ENCODE data around the gene PSME2. TPM values are rescaled to one million over a fixed set of nuclear protein-coding genes. Genes with fewer than 3 reads are reported as not detected.

The PSME2 gene
- polyA plus RNA-seq, 2 of the 4 experiments (the other 2 are of a cell fraction) = 137 to 144 TPM

- no peak for TF ChIP-seq TFCP2L1 (CRISPR knock-in tag; IDR thresholded peaks at IDR 0.05)
These were observed 30.1 kb downstream of the PSME2 start (continued) for GRCh38 chr14:24116128-24116814.

- no peaks in the 10 kb centered on the region for H3K9me3 ChIP-seq
- TF ChIP-seq EP300 (IDR thresholded peaks at IDR 0.05) (no peak), MAZ (IDR thresholded peaks at IDR 0.05; ENCODE audit: borderline replicate concordance, low read depth, low read length) (no peak), BHLHE40 (IDR thresholded peaks at IDR 0.05; ENCODE audit: low read depth, low read length) (no peak), HDAC2 (IDR thresholded peaks at IDR 0.05) (no peak), HEYL (CRISPR knock-in tag; IDR thresholded peaks at IDR 0.05) (no peak)
- WGBS (ENCODE audit: missing lambda C conversion rate) = 15% methylated on average over 14 of the region's 14 CpGs
- DNase-seq (ENCODE audit: low read depth in 1 of 2, low spot score in 1 of 2) = no peak
- ChIA-PET POLR2A (interaction anchor here (0.7 to 2.9 kb wide), 16 partner anchors 9 to 794 kb away, joined by 3 to 55 read pairs (median 9); partner anchors contain the start of genes CARMIL3, DHRS4L2, EMC9 and IRF9), CTCF (interaction anchor here (0.7 to 5.6 kb wide), 8 partner anchors 10 to 143 kb away, joined by 3 to 44 read pairs (median 8); partner anchors contain the start of gene IRF9)
- H3K27ac ChIP-seq = peak overlapping the region; percentile 67 to 95
- peak overlapping the region; percentile 62 for H3K4me3 ChIP-seq
- peak overlapping the region; percentile 89 for H3K4me2 ChIP-seq
- ATAC-seq = no peak
- H3K4me1 ChIP-seq = peaks cover 11% of the 10 kb centered on the region; the same call in 1 of the 3 replicates
- FAIRE-seq = no peak
These were observed 30.8 kb downstream of the PSME2 start for GRCh38 chr14:24115422-24116127.

- no peaks in the 10 kb centered on the region for H3K9me3 ChIP-seq
- 2% methylated on average over 56 of the region's 65 CpGs for WGBS (ENCODE audit: missing lambda C conversion rate)
- peak within 1 kb of the TSS; percentile 89 for H3K4me2 ChIP-seq
- FAIRE-seq (peak; percentile 77), ATAC-seq (peak; percentile 92 to 94), DNase-seq (ENCODE audit: low read depth in 1 of 2, low spot score in 1 of 2) (peak; percentile 99 to 100)
- peaks cover 11% of the 10 kb centered on the region; the same call in 1 of the 3 replicates for H3K4me1 ChIP-seq
- peak within 1 kb of the TSS; percentile 62 for H3K4me3 ChIP-seq
- H3K27ac ChIP-seq = peak within 1 kb of the TSS; percentile 95 to 96
- ChIA-PET CTCF (interaction anchor here (0.8 to 5.6 kb wide), 15 partner anchors 11 to 526 kb away, joined by 3 to 44 read pairs (median 4); partner anchors contain the start of genes EMC9 and IRF9), POLR2A (interaction anchor here (0.5 to 2.9 kb wide), 25 partner anchors 10 to 1471 kb away, joined by 3 to 55 read pairs (median 4); partner anchors contain the start of genes CARMIL3, CIDEB, DHRS4L2 and EMC9)
- peak; percentile 69; the same call in 1 of the 2 replicates for TF ChIP-seq E2F6 (IDR thresholded peaks at IDR 0.05; ENCODE audit: borderline replicate concordance, low read depth)
- TF ChIP-seq USF2 (IDR thresholded peaks at IDR 0.05) = peak; percentile 96
- TF ChIP-seq SMC3 (IDR thresholded peaks at IDR 0.05) = no peak
- peak; percentile 77 for TF ChIP-seq MYC (IDR thresholded peaks at IDR 0.05; ENCODE audit: borderline replicate concordance, low read length)
- peak; percentile 92 for TF ChIP-seq REST (IDR thresholded peaks at IDR 0.05)
- TF ChIP-seq HDAC2 (IDR thresholded peaks at IDR 0.05) = no peak
- TF ChIP-seq MAX (IDR thresholded peaks at IDR 0.05) = peak; percentile 97
- TF ChIP-seq JUN (IDR thresholded peaks at IDR 0.05) = peak in 1 of 2 experiments; percentile 10; a peak in 2 of 5 replicates
- peak; percentile 88 for TF ChIP-seq CHD2 (IDR thresholded peaks at IDR 0.05; ENCODE audit: low read length, partially characterized antibody)
- TF ChIP-seq TP53 (CRISPR knock-in tag; IDR thresholded peaks at IDR 0.05) = no peak
- peak; percentile 85 for TF ChIP-seq RFX5 (IDR thresholded peaks at IDR 0.05)
- TF ChIP-seq PBX3 (IDR thresholded peaks at IDR 0.05) = peak; percentile 86
- TF ChIP-seq ELK1 (IDR thresholded peaks at IDR 0.05; ENCODE audit: low read depth, low read length) = no peak
- 0 out of 2 replicates have a peak, but pooled peaks have one; percentile 3 for TF ChIP-seq POLR2A (IDR thresholded peaks at IDR 0.05; ENCODE audit: low read length)
- peak; percentile 100 for TF ChIP-seq HOXB5 (CRISPR knock-in tag; IDR thresholded peaks at IDR 0.05)
- no peak for TF ChIP-seq KDM1A (IDR thresholded peaks at IDR 0.05; ENCODE audit: low read depth)
- peak; percentile 28; the same call in 1 of the 2 replicates for TF ChIP-seq GATA3 (IDR thresholded peaks at IDR 0.05; ENCODE audit: borderline replicate concordance)
- no peak for TF ChIP-seq FOSL2 (IDR thresholded peaks at IDR 0.05)
- peak; percentile 28; the same call in 1 of the 2 replicates for TF ChIP-seq FOSL2 (CRISPR knock-in tag; IDR thresholded peaks at IDR 0.05)
These were observed 31.6 kb downstream of the PSME2 start, which contains the start of the genes DCAF11 and NRL for GRCh38 chr14:24114532-24115421. Gene DCAF11, plus strand, starts transcription at chr14:24114777. Its CDS starts 818 bp downstream, at chr14:24115595. Gene NRL, minus strand, starts transcription at chr14:24114949. Its CDS starts 32,101 bp downstream, at chr14:24082848.
